HPDE6-E6E7 (cell line): ENCODE data around the gene SPOCK1.

Experiments
- DNase-seq: peaks from one replicate; pipeline ENCODE4 v3.0.0; 2011; ENCODE audit warnings: missing footprints; ENCODE audit errors: extremely low spot score

The SPOCK1 gene

GRCh38 chr5:137113161-137113560 is 386.0 kb downstream of the SPOCK1 start:
- DNase-seq, result no peak

GRCh38 chr5:137105351-137106035 is 393.6 kb downstream of the SPOCK1 start:
- no peak for DNase-seq

GRCh38 chr5:137101544-137101943 is 397.6 kb downstream of the SPOCK1 start:
- no peak for DNase-seq

- DNase-seq, result no peak
Measured at GRCh38 chr5:137099651-137100050, 399.5 kb downstream of the SPOCK1 start.

GRCh38 chr5:137098663-137099062 is 400.5 kb downstream of the SPOCK1 start:
- DNase-seq, result no peak

GRCh38 chr5:137098238-137098637 is 400.9 kb downstream of the SPOCK1 start:
- no peak for DNase-seq

- DNase-seq, result no peak
Measured at GRCh38 chr5:137097203-137097602, 401.9 kb downstream of the SPOCK1 start.

GRCh38 chr5:137096149-137097103 is 402.7 kb downstream of the SPOCK1 start:
- DNase-seq, result no peak

- no peak for DNase-seq
Measured at GRCh38 chr5:137095597-137095996, 403.5 kb downstream of the SPOCK1 start.

- no peak for DNase-seq
Measured at GRCh38 chr5:137092831-137093230, 406.3 kb downstream of the SPOCK1 start.

GRCh38 chr5:137091472-137091871 is 407.7 kb downstream of the SPOCK1 start:
- no peak for DNase-seq

GRCh38 chr5:137090721-137091120 is 408.4 kb downstream of the SPOCK1 start:
- no peak for DNase-seq

- DNase-seq, result no peak
Measured at GRCh38 chr5:137090151-137090550, 409.0 kb downstream of the SPOCK1 start.

GRCh38 chr5:137088175-137088574 is 411.0 kb downstream of the SPOCK1 start:
- DNase-seq, result no peak

GRCh38 chr5:137086342-137086741 is 412.8 kb downstream of the SPOCK1 start:
- DNase-seq, result no peak

- no peak for DNase-seq
Measured at GRCh38 chr5:137085206-137085605, 413.9 kb downstream of the SPOCK1 start.

GRCh38 chr5:137084016-137084415 is 415.1 kb downstream of the SPOCK1 start:
- no peak for DNase-seq

GRCh38 chr5:137082951-137083350 is 416.2 kb downstream of the SPOCK1 start:
- DNase-seq, result no peak

GRCh38 chr5:137078171-137078665 is 420.9 kb downstream of the SPOCK1 start:
- DNase-seq, result peak; percentile 76

GRCh38 chr5:137075163-137075970 is 423.8 kb downstream of the SPOCK1 start:
- peak; percentile 92 for DNase-seq

GRCh38 chr5:137073189-137073588 is 425.9 kb downstream of the SPOCK1 start:
- DNase-seq, result no peak
